Middle frontal gyrus (tissue), 1 donor: ENCODE data around the gene RPS3.
"Not testable (repeated sequence)": the region's sequence is repeated elsewhere in the genome, so short reads cannot be mapped to it uniquely, and the experiment has no call there.

Source experiments
- DNase-seq: peaks from one replicate; pipeline ENCODE4 v3.0.0-alpha.2; 2015; ENCODE audit warnings: low spot score; ENCODE audit errors: extremely low spot score

Gene RPS3

GRCh38 chr11:75399344-75400145, at the start of gene RPS3:
RPS3 (plus strand) TSS chr11:75399518; CDS start chr11:75399548, 30 bp downstream.
- DNase-seq: peak; percentile 85

- no peak for DNase-seq
These were observed 49.7 kb upstream of the RPS3 start for GRCh38 chr11:75349521-75350116.

- DNase-seq: no peak
These were observed 49.1 kb upstream of the RPS3 start for GRCh38 chr11:75350122-75350742.

GRCh38 chr11:75350743-75351540, 48.4 kb upstream of the RPS3 start:
- no peak for DNase-seq

GRCh38 chr11:75351541-75351790, 47.9 kb upstream of the RPS3 start, which contains the start of gene ARRB1:
ARRB1 (minus strand) TSS chr11:75351661; CDS start chr11:75351607, 54 bp downstream.
- no peak for DNase-seq

- no peak for DNase-seq
These were observed 47.3 kb upstream of the RPS3 start for GRCh38 chr11:75351791-75352587.

GRCh38 chr11:75352588-75353206, 46.6 kb upstream of the RPS3 start:
- no peak for DNase-seq

- no peak for DNase-seq
These were observed 44.3 kb upstream of the RPS3 start for GRCh38 chr11:75355051-75355450.

- DNase-seq: no peak
These were observed 42.7 kb upstream of the RPS3 start for GRCh38 chr11:75356613-75357012.

GRCh38 chr11:75362285-75362684, 37.0 kb upstream of the RPS3 start:
- DNase-seq: not testable (repeated sequence)

- DNase-seq: no peak
These were observed 33.6 kb upstream of the RPS3 start for GRCh38 chr11:75365711-75366181.

GRCh38 chr11:75366826-75367225, 32.5 kb upstream of the RPS3 start:
- not testable (repeated sequence) for DNase-seq

- no peak for DNase-seq
These were observed 29.6 kb upstream of the RPS3 start for GRCh38 chr11:75369560-75370255.

- DNase-seq: no peak
These were observed 27.1 kb upstream of the RPS3 start for GRCh38 chr11:75371949-75372876.

GRCh38 chr11:75373201-75373600, 26.1 kb upstream of the RPS3 start:
- no peak for DNase-seq

GRCh38 chr11:75374646-75375045, 24.7 kb upstream of the RPS3 start:
- no peak for DNase-seq

- DNase-seq: no peak
These were observed 23.7 kb upstream of the RPS3 start for GRCh38 chr11:75375626-75376025.

GRCh38 chr11:75376175-75376574, 23.1 kb upstream of the RPS3 start:
- DNase-seq: no peak

GRCh38 chr11:75378776-75379175, 20.5 kb upstream of the RPS3 start:
- DNase-seq: not testable (repeated sequence)
